Measurements from ENCODE around the gene HM13.
"Not testable (repeated sequence)": the region's sequence is repeated elsewhere in the genome, so short reads cannot be mapped to it uniquely, and the experiment has no call there.

HM13 gene

DNA sequence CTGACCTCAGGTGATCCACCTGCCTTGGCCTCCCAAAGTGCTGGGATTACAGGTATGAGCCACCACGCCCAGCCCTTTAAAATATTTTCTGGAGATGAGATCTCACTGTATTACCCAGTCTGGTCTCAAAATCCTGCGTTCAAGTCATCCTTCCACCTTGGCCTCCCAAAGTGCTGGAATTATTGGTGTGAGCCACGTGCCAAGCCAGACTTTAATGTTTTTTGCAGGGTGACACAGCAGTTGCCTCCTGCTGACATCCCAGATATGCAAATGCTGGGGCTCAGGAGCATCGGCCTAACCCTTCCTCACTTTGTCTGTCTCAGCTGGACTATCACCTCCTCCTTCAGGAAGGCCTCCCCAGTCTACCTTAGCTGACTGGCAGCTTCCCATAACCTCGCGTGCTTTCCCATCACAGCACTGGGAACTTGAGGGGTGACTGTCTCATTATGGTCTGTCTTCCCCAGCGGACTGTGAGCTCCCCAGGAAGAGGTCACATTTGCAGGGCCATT lies 76.5 kb downstream of the HM13 start:
- DNase-seq (ENCODE audit: low read depth in 2 of 2): no peak

DNA sequence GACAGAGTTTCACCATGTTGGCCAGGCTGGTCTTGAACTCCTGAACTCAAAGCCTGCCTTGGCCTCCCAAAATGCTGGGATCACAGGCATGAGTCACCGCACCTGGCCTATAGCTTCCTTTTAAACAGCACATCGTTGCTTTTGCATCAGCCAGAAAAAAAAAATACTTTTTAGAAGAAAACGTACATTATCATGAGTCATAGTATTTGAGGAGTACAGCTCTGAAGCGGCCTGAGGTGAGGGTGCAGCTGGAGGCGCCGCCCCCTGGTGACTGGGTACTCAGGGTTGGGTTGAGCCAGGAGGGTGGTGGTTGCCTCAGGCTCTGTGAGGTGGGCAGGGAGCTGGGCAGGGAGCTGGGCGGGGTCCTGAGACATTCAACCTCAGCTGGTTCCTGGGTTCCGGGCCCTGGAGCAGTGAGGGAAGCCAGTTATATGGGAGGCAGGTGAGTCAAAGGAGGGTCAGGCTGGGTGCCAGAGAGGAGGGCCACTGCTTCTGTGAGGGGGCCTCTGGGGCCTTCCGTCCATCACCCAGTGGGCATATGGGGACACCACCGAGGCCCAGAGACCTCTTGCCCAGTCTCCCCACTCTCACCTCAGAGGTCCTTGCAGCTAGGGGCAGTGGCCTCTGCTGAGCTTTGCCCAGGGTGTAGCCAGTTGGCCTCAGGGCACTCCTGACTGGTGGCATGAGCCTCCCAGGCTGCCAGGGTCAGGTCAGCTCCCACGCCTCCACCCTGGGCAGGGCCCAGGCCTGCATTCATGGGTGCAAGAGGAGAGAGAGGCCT lies 79.2 kb downstream of the HM13 start:
- no peak for DNase-seq (ENCODE audit: low read depth in 2 of 2)

DNA sequence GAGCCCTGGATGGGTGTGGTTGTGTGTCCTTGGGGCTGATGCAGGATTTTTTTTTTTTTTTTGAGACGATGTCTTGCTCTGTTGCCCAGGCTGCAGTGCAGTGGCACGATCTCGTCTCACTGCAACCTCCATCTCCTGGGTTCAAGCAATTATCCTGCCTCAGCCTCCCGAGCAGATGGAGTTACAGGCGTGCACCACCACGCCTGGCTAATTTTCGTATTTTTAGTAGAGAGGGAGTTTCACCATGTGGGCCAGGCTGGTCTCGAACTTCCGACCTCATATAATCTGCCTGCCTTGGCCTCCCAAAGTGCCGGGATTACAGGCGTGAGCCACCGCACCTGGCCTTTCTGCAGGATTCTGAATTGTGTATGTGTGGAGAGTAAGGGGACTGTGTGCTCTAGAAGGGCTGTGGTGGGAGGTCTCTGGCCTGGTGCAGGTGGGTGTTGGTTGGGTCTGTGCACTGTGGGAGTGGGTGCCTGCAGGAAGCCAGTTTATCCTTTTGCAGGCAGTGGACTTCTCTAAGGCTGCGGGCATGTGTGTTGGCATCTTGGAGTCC lies 79.8 kb downstream of the HM13 start:
- no peak for DNase-seq (ENCODE audit: low read depth in 2 of 2)

DNA sequence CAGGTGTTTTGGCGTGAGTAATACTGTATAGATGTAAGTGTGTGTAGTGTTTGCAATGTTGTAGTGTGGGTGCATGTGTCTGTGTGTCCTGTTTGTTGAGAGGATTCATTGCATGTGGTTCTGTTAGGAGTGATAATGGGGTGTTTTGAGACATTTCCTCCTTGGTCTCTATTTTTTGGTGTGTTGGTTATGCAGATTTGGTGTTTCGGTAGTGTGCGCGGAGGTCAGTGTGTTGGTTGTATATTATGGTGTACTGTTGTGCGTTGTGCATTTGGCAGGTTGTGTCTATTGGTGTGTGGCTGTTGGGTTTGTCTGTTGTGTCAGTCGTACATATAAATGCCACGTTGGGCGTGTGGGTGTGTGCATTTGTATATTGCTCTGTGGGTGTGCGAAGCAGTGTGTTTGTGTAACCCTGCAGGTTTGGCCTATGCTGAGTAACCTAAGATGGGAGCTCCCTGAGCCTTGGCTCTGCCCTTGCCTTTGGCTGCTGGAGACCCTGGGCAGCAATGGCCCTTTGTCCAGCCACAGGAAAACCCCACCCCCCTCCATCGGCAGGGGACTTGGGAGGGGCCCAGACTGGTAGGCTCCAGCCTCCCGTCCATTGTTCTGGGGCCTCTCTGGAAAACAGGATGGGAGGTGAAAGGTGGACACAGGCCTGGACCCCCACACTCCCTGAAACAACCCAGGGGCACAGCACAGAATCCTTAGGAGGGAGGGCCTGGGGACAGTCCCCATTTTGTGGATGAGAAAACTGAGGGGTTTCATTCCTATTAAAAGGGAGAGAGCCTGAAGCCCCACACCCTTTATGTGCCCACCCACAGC lies 80.5 kb downstream of the HM13 start:
- DNase-seq (ENCODE audit: low read depth in 2 of 2): no peak

- DNase-seq (ENCODE audit: low read depth in 2 of 2): no peak
Observed at GRCh38 chr20:31595380-31595653, 81.1 kb downstream of the HM13 start.

DNA sequence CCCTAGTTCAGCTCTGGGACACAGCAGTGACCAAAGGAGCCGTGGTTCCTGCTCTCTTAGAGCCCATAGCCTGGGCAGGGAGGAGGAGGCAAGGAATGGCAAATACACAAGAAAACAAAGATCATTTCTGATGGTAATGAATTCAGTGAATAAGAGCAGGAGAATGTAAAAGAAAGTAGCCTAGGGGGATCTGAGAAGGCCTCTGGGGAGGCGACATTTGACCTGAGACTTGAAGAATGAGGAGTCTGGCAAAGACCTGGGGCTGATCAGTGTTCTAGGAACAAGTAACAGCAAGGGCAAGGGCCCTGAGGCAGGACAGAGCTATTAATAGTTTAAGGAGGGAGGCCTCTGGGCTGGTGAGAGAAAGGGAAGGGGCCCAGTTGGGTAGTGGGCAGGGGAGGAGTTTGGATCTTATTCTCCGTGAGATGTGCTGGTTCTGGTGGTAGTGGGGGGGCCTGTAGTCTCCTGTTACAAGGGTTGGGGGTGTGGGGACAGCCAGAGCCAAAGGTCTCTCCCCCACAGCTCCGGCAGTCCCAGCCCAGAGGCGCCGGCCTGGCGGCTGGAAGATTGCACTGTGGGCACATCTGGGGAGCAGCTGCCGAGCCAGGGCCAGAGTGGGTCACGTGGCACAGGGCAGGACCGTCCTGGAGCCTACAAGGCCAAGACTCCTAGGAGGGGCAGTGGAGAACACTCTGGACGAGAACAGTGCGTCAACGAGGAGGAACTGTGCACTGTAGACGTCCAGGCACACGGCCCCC lies 81.6 kb downstream of the HM13 start:
- DNase-seq (ENCODE audit: low read depth in 2 of 2): no peak

- DNase-seq (ENCODE audit: low read depth in 2 of 2): not testable (repeated sequence)
Observed at GRCh38 chr20:31596412-31596715, 82.1 kb downstream of the HM13 start.

GRCh38 chr20:31596831-31597480 lies 82.7 kb downstream of the HM13 start:
- no peak for DNase-seq (ENCODE audit: low read depth in 2 of 2)

- DNase-seq (ENCODE audit: low read depth in 2 of 2): no peak
Observed at GRCh38 chr20:31597481-31597855, 83.2 kb downstream of the HM13 start.

DNA sequence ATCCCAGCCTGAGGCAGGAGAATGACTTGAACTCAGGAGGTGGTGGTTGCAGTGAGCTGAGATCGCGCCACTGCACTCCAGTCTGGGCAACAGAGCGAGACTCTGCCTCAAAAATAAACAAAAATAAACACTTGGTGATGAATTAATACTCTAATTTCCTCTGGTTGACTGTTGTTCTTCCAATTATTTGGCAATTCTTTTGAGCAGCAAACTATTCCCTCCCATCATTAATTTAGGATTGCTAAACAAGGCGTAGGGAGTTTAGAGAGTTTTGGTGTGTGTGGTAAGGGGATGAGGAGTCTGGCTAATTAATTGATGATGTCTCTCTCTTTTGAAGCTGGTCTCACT lies 88.2 kb downstream of the HM13 start:
- no peak for DNase-seq (ENCODE audit: low read depth in 2 of 2)

DNA sequence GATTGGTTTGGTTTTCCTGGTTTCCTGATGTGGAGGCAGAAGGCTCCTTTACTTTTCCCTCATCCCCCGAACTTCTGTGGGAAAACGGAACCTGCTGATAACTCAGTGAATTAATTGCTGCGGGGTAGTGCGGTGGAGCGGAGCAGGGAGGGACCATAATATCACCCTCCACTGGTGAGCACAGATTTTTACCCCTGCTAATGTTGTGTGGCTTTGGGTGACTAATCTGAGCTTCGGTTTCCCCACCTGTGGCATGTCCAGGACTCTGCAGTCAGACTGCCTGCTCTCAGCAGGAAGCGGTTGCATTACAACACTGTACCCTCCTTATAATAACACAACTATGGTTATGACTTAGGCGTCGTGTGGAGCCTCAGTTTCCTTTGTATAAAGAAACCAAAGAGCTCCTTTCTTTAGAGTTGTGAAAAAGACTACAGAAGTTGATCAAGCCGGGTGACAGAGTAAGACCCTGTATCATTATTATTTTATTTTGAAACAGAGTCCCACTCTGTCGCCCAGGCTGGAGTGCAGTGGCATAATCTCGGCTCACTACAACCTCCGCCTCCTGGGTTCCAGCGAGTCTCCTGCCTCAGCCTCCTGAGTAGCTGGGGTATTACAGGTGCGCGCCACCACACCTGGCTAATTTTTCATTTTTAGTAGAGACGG lies 88.7 kb downstream of the HM13 start:
- no peak for DNase-seq (ENCODE audit: low read depth in 2 of 2)

DNA sequence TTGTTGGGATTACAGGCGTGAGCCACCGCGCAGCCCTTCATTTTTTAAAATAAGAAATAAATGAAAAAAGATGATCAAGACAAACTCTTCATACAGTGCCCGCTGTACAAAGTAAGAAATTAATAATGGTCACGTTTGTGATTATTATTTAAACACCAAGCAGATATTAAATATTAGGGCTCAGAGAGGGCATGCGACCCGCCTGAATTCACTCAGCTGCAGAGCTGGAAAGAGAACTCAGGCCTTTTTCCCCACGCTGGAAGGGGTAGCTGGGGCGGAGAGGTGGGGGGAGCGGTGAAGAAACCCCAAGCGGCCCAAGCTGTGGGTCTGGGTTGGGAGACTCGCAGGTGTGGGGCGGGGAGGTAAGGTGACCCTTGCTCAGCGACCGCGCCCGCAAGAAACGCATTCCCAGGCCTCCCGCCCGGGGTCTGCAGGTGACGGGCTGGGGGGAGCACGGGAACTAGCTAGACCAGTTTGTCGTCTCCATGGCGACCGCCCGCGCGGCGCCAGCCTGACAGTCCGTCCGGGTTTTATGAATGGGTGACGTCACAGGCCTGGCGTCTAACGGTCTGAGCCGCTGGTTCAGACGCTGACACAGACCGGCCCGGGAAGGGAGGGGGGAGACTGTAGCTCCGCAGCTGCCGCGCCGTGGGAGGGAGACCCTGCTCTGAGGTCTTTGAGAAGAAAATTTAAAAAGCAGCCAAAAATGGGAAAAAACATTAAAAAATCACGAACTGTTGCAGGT lies 89.8 kb downstream of the HM13 start:
- DNase-seq (ENCODE audit: low read depth in 2 of 2): peak; percentile 32 to 45

GRCh38 chr20:31604567-31605030 lies 90.4 kb downstream of the HM13 start:
- DNase-seq (ENCODE audit: low read depth in 2 of 2): no peak

DNA sequence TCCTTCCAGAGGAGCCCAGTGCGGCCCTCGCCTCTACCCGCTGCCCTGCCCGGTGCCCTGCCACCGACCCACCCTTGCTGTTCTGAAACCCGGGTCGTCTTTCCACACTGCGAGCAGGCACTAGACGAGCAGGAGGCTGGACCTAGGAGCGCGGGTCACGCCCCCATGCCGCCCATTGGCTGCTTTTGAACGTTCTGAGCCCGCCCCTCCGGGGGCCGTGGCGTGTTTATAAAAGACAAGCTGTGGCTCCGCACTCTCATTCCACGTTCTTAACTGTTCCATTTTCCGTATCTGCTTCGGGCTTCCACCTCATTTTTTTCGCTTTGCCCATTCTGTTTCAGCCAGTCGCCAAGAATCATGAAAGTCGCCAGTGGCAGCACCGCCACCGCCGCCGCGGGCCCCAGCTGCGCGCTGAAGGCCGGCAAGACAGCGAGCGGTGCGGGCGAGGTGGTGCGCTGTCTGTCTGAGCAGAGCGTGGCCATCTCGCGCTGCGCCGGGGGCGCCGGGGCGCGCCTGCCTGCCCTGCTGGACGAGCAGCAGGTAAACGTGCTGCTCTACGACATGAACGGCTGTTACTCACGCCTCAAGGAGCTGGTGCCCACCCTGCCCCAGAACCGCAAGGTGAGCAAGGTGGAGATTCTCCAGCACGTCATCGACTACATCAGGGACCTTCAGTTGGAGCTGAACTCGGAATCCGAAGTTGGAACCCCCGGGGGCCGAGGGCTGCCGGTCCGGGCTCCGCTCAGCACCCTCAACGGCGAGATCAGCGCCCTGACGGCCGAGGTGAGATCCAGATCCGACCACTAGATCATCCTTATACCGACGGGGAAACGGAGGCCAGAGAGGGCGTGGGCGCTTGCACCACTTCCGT lies 91.0 kb downstream of the HM13 start, which contains the start of gene ID1:
Gene ID1 (plus strand): TSS at position 259 of the 871 bp plus-strand sequence. CDS start 99 bp downstream, at position 358.
- peak; percentile 79 to 81 for DNase-seq (ENCODE audit: low read depth in 2 of 2)

- DNase-seq (ENCODE audit: low read depth in 2 of 2): no peak
Observed at GRCh38 chr20:31605902-31606803, 91.9 kb downstream of the HM13 start.

GRCh38 chr20:31606804-31607639 lies 92.8 kb downstream of the HM13 start:
- no peak for DNase-seq (ENCODE audit: low read depth in 2 of 2)

- DNase-seq (ENCODE audit: low read depth in 2 of 2): no peak
Observed at GRCh38 chr20:31607640-31608250, 93.5 kb downstream of the HM13 start.
